Karpas-422 (cell line): ENCODE measurements around the gene NEUROD1. TPM values are rescaled to one million over a fixed set of nuclear protein-coding genes. Genes with fewer than 3 reads are reported as not detected.
"Not testable (repeated sequence)": the region's sequence is repeated elsewhere in the genome, so short reads cannot be mapped to it uniquely, and the experiment has no call there.

Experiments
- DNase-seq: peaks from one replicate; pipeline ENCODE4 v3.0.0-alpha.2; 2015
- H2AFZ ChIP-seq: fragments of 200-600 bp; sonication (generic); 2 replicates; pipeline ENCODE4 v1.6.1; 2014; ENCODE audit warnings: antibody characterized with exemption, low read length, mixed read lengths
- H3K27ac ChIP-seq: fragments of 200-600 bp; sonication (generic); 2 replicates; pipeline ENCODE4 v1.5.1; 2014; ENCODE audit warnings: mild to moderate bottlenecking, low read length, moderate library complexity
- H3K27me3 ChIP-seq: fragments of 200-600 bp; sonication (generic); 2 replicates; pipeline ENCODE4 v1.6.1; 2014; ENCODE audit warnings: low read length, mixed read lengths
- H3K36me3 ChIP-seq: fragments of 200-600 bp; sonication (generic); 2 replicates; pipeline ENCODE4 v1.6.1; 2014; ENCODE audit warnings: low read length, mixed read lengths; ENCODE audit not compliant: insufficient read depth
- H3K4me1 ChIP-seq: fragments of 200-600 bp; sonication (generic); 2 replicates; pipeline ENCODE4 v1.6.1; 2014; ENCODE audit warnings: mild to moderate bottlenecking, low read length, mixed read lengths
- H3K4me2 ChIP-seq: fragments of 200-600 bp; sonication (generic); 2 replicates; pipeline ENCODE4 v1.6.1; 2014; ENCODE audit warnings: low read length, low read depth, mild to moderate bottlenecking; ENCODE audit not compliant: poor library complexity, severe bottlenecking
- H3K4me3 ChIP-seq: fragments of 200-600 bp; sonication (generic); 2 replicates; pipeline ENCODE4 v1.5.1; 2014; ENCODE audit warnings: mild to moderate bottlenecking, antibody characterized with exemption, low read length, mixed read lengths
- H3K79me2 ChIP-seq: fragments of 200-600 bp; sonication (generic); 2 replicates; pipeline ENCODE4 v1.6.1; 2014; ENCODE audit warnings: mild to moderate bottlenecking, low read length, mixed read lengths
- H3K9ac ChIP-seq: fragments of 200-600 bp; sonication (generic); 2 replicates; pipeline ENCODE4 v1.6.0; 2014; ENCODE audit warnings: low read length
- H3K9me2 ChIP-seq: fragments of 200-600 bp; sonication (generic), shearing (Covaris generic); replicated peaks from 2 replicates; pipeline ENCODE4 v1.6.0; 2014; ENCODE audit warnings: mild to moderate bottlenecking, low read length, moderate library complexity; ENCODE audit not compliant: insufficient read depth
- H3K9me3 ChIP-seq: fragments of 300-700, 200-600 bp; sonication (generic); 2 replicates; pipeline ENCODE4 v1.6.1; 2014; ENCODE audit warnings: low read length, mixed read lengths
- H4K20me1 ChIP-seq: fragments of 200-600 bp; sonication (generic); 2 replicates; pipeline ENCODE4 v1.6.1; 2014; ENCODE audit warnings: mild to moderate bottlenecking, antibody characterized with exemption, low read length, low read depth; ENCODE audit not compliant: insufficient read depth
- total RNA-seq: library from RNA; depleted of rRNA; stranded (reverse); fragments of >200 nt; shearing (Covaris generic); gene quantifications from 2 replicates; pipeline ENCODE4 v1.2.3, GENCODE V29; 2014; ENCODE audit warnings: low replicate concordance; rRNA removed

The NEUROD1 gene
- total RNA-seq, result not detected in 2 replicates

GRCh38 chr2:181680055-181680936, at the start of gene NEUROD1:
TSS of gene NEUROD1 (minus strand) at chr2:181680517. CDS start at chr2:181678860, 1,657 bp downstream.
- H3K79me2 ChIP-seq, result no peaks in the 10 kb centered on the region
- H3K9ac ChIP-seq, result no peak within 1 kb of the TSS
- no peaks in the 10 kb centered on the region for H4K20me1 ChIP-seq
- no peaks in the 10 kb centered on the region for H3K9me3 ChIP-seq
- no peaks in the 10 kb centered on the region for H3K36me3 ChIP-seq
- H3K27ac ChIP-seq, result no peak within 1 kb of the TSS
- H3K4me3 ChIP-seq, result no peak within 1 kb of the TSS
- no peaks in the 10 kb centered on the region for H3K27me3 ChIP-seq
- no peak for DNase-seq
- H3K4me1 ChIP-seq, result peaks cover 27% of the 10 kb centered on the region
- no peak within 1 kb of the TSS for H3K4me2 ChIP-seq
- no peak within 1 kb of the TSS for H2AFZ ChIP-seq
- no peaks in the 10 kb centered on the region for H3K9me2 ChIP-seq

- no peaks in the 10 kb centered on the region for H4K20me1 ChIP-seq
- H3K79me2 ChIP-seq, result no peaks in the 10 kb centered on the region
- no peak for DNase-seq
- H3K4me1 ChIP-seq, result peaks cover 2% of the 10 kb centered on the region; the same call in 1 of the 2 replicates
- no peak overlapping the region for H3K27ac ChIP-seq
- no peaks in the 10 kb centered on the region for H3K27me3 ChIP-seq
- H3K9me3 ChIP-seq, result no peaks in the 10 kb centered on the region
- H3K9me2 ChIP-seq, result no peaks in the 10 kb centered on the region
- no peak overlapping the region for H2AFZ ChIP-seq
- no peaks in the 10 kb centered on the region for H3K36me3 ChIP-seq
- H3K4me2 ChIP-seq, result no peak overlapping the region
- no peak overlapping the region for H3K4me3 ChIP-seq
- no peak overlapping the region for H3K9ac ChIP-seq
These were observed 45.2 kb upstream of the NEUROD1 start for GRCh38 chr2:181725476-181725875.

GRCh38 chr2:181724662-181725061, 44.3 kb upstream of the NEUROD1 start:
- Histone ChIP-seq H4K20me1 (no peaks in the 10 kb centered on the region), H3K36me3 (no peaks in the 10 kb centered on the region)

DNA sequence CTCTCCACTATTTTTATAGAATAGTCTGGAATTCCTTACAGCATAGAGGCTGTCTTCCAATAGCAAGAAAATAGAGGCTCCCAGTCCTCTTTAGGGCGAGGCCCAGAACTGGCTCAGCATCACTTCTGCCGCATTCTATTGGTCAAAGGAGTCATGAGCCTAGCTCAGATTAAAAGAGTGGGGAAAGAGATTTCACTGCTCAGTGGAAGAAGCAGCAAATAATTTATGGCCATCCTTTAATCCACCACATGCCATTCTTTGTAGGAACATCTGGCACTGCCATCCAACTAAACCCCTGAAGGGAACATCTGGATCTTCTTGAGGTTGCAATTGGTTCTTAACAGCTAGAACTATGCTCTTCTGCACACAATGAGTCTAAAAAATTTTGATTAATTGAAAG, 43.4 kb upstream of the NEUROD1 start:
- H3K9me3 ChIP-seq, result no peaks in the 10 kb centered on the region
- 0 out of 2 replicates have a peak overlapping the region, but pooled peaks have one; percentile 3 for H2AFZ ChIP-seq
- H3K4me2 ChIP-seq, result no peak overlapping the region

More at GRCh38 chr2:181724662-181725061, 44.3 kb upstream of the NEUROD1 start:
- no peaks in the 10 kb centered on the region for H3K27me3 ChIP-seq
- H3K79me2 ChIP-seq, result no peaks in the 10 kb centered on the region
- 0 out of 2 replicates have a peak overlapping the region, but pooled peaks have one; percentile 4 for H2AFZ ChIP-seq
- no peak overlapping the region for H3K27ac ChIP-seq
- no peak overlapping the region for H3K4me2 ChIP-seq
- no peak overlapping the region for H3K4me3 ChIP-seq
- no peaks in the 10 kb centered on the region for H3K9me3 ChIP-seq
- H3K9me2 ChIP-seq, result no peaks in the 10 kb centered on the region
- DNase-seq, result no peak
- no peak overlapping the region for H3K9ac ChIP-seq
- peaks cover 2% of the 10 kb centered on the region; the same call in 1 of the 2 replicates for H3K4me1 ChIP-seq

GRCh38 chr2:181715033-181715630, 34.8 kb upstream of the NEUROD1 start:
- peak; percentile 95 for DNase-seq
- Histone ChIP-seq H3K9me3 (no peaks in the 10 kb centered on the region), H3K27me3 (no peaks in the 10 kb centered on the region), H3K79me2 (no peaks in the 10 kb centered on the region), H3K36me3 (no peaks in the 10 kb centered on the region), H3K9me2 (no peaks in the 10 kb centered on the region), H3K4me1 (peaks cover 15% of the 10 kb centered on the region), H4K20me1 (no peaks in the 10 kb centered on the region), H3K4me3 (no peak overlapping the region), H2AFZ (peak overlapping the region; percentile 70), H3K27ac (peak overlapping the region; percentile 50; the same call in 1 of the 2 replicates), H3K9ac (peak overlapping the region; percentile 2; the same call in 1 of the 2 replicates), H3K4me2 (no peak overlapping the region)

More for the DNA sequence above, 43.4 kb upstream of the NEUROD1 start:
- Histone ChIP-seq H3K27me3 (no peaks in the 10 kb centered on the region), H3K27ac (no peak overlapping the region), H3K36me3 (no peaks in the 10 kb centered on the region), H4K20me1 (no peaks in the 10 kb centered on the region), H3K79me2 (no peaks in the 10 kb centered on the region), H3K9me2 (no peaks in the 10 kb centered on the region), H3K4me1 (peaks cover 2% of the 10 kb centered on the region; the same call in 1 of the 2 replicates), H3K9ac (no peak overlapping the region), H3K4me3 (no peak overlapping the region)
- DNase-seq, result no peak

- not testable (repeated sequence) for H3K9me2 ChIP-seq, H3K36me3 ChIP-seq, DNase-seq, H3K27me3 ChIP-seq, H3K9me3 ChIP-seq, H3K4me3 ChIP-seq, H3K9ac ChIP-seq, H3K79me2 ChIP-seq, H3K27ac ChIP-seq, H3K4me2 ChIP-seq, H4K20me1 ChIP-seq, H2AFZ ChIP-seq
- H3K4me1 ChIP-seq, result peaks cover 25% of the 10 kb centered on the region
These were observed 30.7 kb upstream of the NEUROD1 start for GRCh38 chr2:181711051-181711450.

DNA sequence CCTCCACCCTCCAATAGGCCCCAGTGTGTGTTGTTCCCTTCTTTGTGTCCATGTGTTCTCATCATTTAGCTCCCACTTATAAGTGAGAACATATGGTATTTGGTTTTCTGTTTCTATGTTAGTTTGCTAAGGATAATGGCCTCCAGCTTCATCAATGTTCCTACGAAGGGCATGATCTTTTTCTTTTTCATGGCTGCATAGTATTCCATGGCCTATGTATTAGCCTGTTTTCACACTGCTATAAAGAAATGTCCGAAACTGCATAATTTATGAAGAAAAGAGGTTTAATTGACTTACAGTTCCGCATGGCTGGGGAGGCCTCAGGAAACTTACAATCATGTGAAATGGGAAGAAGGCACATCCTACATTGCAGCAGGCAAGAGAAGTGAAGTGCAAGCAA, 22.2 kb upstream of the NEUROD1 start:
- not testable (repeated sequence) for H3K79me2 ChIP-seq, H3K27me3 ChIP-seq

GRCh38 chr2:181698223-181698622, 17.9 kb upstream of the NEUROD1 start:
- H4K20me1 ChIP-seq, result no peaks in the 10 kb centered on the region
- no peak overlapping the region for H3K9ac ChIP-seq
- H2AFZ ChIP-seq, result no peak overlapping the region
- H3K4me1 ChIP-seq, result peaks cover 20% of the 10 kb centered on the region
- no peaks in the 10 kb centered on the region for H3K9me2 ChIP-seq
- H3K79me2 ChIP-seq, result no peaks in the 10 kb centered on the region
- no peak overlapping the region for H3K4me3 ChIP-seq
- H3K9me3 ChIP-seq, result peaks cover 5% of the 10 kb centered on the region
- H3K4me2 ChIP-seq, result no peak overlapping the region
- H3K27me3 ChIP-seq, result no peaks in the 10 kb centered on the region
- H3K36me3 ChIP-seq, result no peaks in the 10 kb centered on the region
- no peak for DNase-seq
- no peak overlapping the region for H3K27ac ChIP-seq

More for the DNA sequence above, 22.2 kb upstream of the NEUROD1 start:
- H3K9ac ChIP-seq, H2AFZ ChIP-seq, H3K36me3 ChIP-seq, DNase-seq, H3K27ac ChIP-seq, H3K9me2 ChIP-seq, H3K4me3 ChIP-seq, H3K4me2 ChIP-seq, H4K20me1 ChIP-seq: not testable (repeated sequence)
- peaks cover 11% of the 10 kb centered on the region for H3K9me3 ChIP-seq
- peaks cover 25% of the 10 kb centered on the region for H3K4me1 ChIP-seq
